Prostate gland (tissue), 2 donors: ENCODE results near the gene SSTR4. TPM values are rescaled to one million over a fixed set of nuclear protein-coding genes. Genes with fewer than 3 reads are reported as not detected.

Source experiments
- DNase-seq: peaks from one replicate; pipeline ENCODE4 v3.0.0-alpha.2; 2019; ENCODE audit warnings: low spot score
- H3K27ac ChIP-seq, 2 donors: fragments of 200-600 bp; sonication (generic); 2 replicates each; pipeline ENCODE4 v1.5.1; 2017 to 2019
- H3K27me3 ChIP-seq: fragments of 200-600 bp; sonication (generic); replicated peaks from 2 replicates; pipeline ENCODE4 v1.5.1; 2019; ENCODE audit not compliant: insufficient read depth
- H3K36me3 ChIP-seq, 2 donors: fragments of 200-600 bp; sonication (generic); 1 replicate in 1 of 2; 2 replicates in 1 of 2; pipeline versions ENCODE4 v1.5.1 to v1.8.1; 2017 to 2019
- H3K4me1 ChIP-seq: fragments of 200-600 bp; sonication (generic); replicated peaks from 2 replicates; pipeline ENCODE4 v1.5.1; 2019
- H3K4me3 ChIP-seq, 2 donors: fragments of 200-600 bp; sonication (generic); 2 replicates each; pipeline ENCODE4 v1.5.1; 2017 to 2019
- H3K9me3 ChIP-seq: fragments of 200-600 bp; sonication (generic); 2 replicates; pipeline ENCODE4 v1.5.1; 2017
- CTCF ChIP-seq, 4 experiments: fragments of 200-600 bp in 2 of 4; fragments of 450-650 bp in 2 of 4; sonication (generic) in 2 of 4; IDR thresholded peaks; 1 replicate in 3 of 4; 2 replicates in 1 of 4; pipeline ENCODE4 v1.5.1; 2016 to 2019; ENCODE audit warnings: antibody characterized with exemption in 4 of 4, mild to moderate bottlenecking in 2 of 4, moderate library complexity in 2 of 4
- POLR2A ChIP-seq: fragments of 450-650 bp; IDR thresholded peaks from one replicate; pipeline ENCODE4 v1.6.1; 2016; ENCODE audit warnings: antibody characterized with exemption, mild to moderate bottlenecking
- POLR2AphosphoS5 ChIP-seq: sonication (generic); formaldehyde crosslinking; IDR thresholded peaks from one replicate; pipeline ENCODE4 v1.6.1; 2017; ENCODE audit warnings: antibody characterized with exemption
- WGBS: methylation state at CpG from one replicate; pipeline ENCODE4 v1.1.5; 2018; 5-methylcytosine and 5-hydroxymethylcytosine counted together
- intact Hi-C: fragments of 100-400 bp; cut with DNase I; formaldehyde crosslinking; loops from one replicate; pipeline ENCODE4 v1.14.2; 2022
- total RNA-seq, 2 donors: library from RNA; depleted of rRNA; stranded (reverse); fragments of >200 nt; gene quantifications; one replicate each; pipeline ENCODE4 v1.1.0, GENCODE V29; 2016

SSTR4 gene
- total RNA-seq, 2 donors from 2014 or later: not detected

- H3K4me3 ChIP-seq: peak overlapping the region in 1 of 2 donors; percentile 14
- TF ChIP-seq POLR2A: no peak
- TF ChIP-seq CTCF (IDR thresholded peaks at IDR 0.05): no peak
- TF ChIP-seq POLR2AphosphoS5: no peak
These were observed 48.6 kb downstream of the SSTR4 start for GRCh38 chr20:23083553-23084220.

GRCh38 chr20:23084282-23084844, 49.3 kb downstream of the SSTR4 start:
- Histone ChIP-seq H3K36me3 (no peaks in the 10 kb centered on the region), H3K27ac (peak overlapping the region; percentile 57 to 60), H3K4me3 (peak overlapping the region in 1 of 2 donors; percentile 14), H3K4me1 (no peaks in the 10 kb centered on the region), H3K27me3 (no peaks in the 10 kb centered on the region), H3K9me3 (no peaks in the 10 kb centered on the region)
- DNase-seq: no peak
- WGBS: 91% methylated on average over 17 of the region's 17 CpGs
- intact Hi-C loops: no loop called here
- TF ChIP-seq POLR2AphosphoS5 (no peak), CTCF (IDR thresholded peaks at IDR 0.05) (no peak), POLR2A (no peak)

More at GRCh38 chr20:23083553-23084220, 48.6 kb downstream of the SSTR4 start:
- H3K36me3 ChIP-seq: no peaks in the 10 kb centered on the region
- peak overlapping the region; percentile 57 to 60 for H3K27ac ChIP-seq
- no peaks in the 10 kb centered on the region for H3K27me3 ChIP-seq
- intact Hi-C loops: no loop called here
- H3K9me3 ChIP-seq: no peaks in the 10 kb centered on the region
- 64% methylated on average over 15 of the region's 15 CpGs for WGBS
- DNase-seq: no peak
- no peaks in the 10 kb centered on the region for H3K4me1 ChIP-seq

GRCh38 chr20:23084845-23085365, 49.8 kb downstream of the SSTR4 start:
- WGBS: 65% methylated on average over 24 of the region's 24 CpGs
- H3K9me3 ChIP-seq: no peaks in the 10 kb centered on the region
- TF ChIP-seq POLR2AphosphoS5: no peak
- no peak for TF ChIP-seq CTCF (IDR thresholded peaks at IDR 0.05)
- TF ChIP-seq POLR2A: no peak
- DNase-seq: no peak
- no peaks in the 10 kb centered on the region for H3K27me3 ChIP-seq
- intact Hi-C loops: no loop called here
- H3K36me3 ChIP-seq: no peaks in the 10 kb centered on the region
- peak overlapping the region; percentile 57 to 60 for H3K27ac ChIP-seq
- no peaks in the 10 kb centered on the region for H3K4me1 ChIP-seq
- peak overlapping the region in 1 of 2 donors; percentile 14 for H3K4me3 ChIP-seq

DNA sequence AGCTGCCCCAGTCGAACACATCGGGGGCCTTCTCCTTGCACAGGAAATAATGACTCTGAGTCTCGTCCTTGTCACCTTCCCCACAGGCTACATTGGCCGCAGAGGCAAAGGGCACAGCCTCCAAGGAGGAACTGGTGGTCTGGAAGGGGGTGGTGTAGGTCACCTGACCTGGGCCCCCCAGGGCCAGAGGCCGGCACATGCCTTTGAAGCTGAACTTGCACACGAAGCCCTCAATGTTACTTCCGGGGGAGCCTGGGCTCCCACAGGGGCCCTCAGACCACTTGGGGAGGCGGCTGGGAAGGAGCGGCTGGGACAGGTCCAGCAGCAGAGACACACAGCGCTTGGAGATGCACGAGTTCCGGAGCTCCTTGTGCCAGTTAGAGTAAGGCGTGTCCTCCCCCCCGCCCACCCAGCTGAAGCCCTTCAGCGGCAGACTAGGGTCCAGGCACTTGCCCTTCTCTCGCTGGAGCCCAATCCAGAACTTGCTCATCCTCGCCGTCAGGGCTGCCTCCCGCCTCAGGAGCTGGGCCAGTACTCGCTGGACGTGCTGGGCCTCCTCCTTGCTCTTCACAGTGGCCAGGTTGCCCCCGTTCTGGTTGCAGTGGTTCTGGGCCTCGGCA, 50.4 kb downstream of the SSTR4 start:
- H3K36me3 ChIP-seq: no peaks in the 10 kb centered on the region
- intact Hi-C loops: no loop called here
- TF ChIP-seq POLR2A (no peak), CTCF (IDR thresholded peaks at IDR 0.05) (no peak), POLR2AphosphoS5 (no peak)

More for the DNA sequence above, 50.4 kb downstream of the SSTR4 start:
- no peaks in the 10 kb centered on the region for H3K9me3 ChIP-seq
- DNase-seq: no peak
- H3K4me3 ChIP-seq: peak overlapping the region; percentile 9 to 12
- no peaks in the 10 kb centered on the region for H3K4me1 ChIP-seq
- WGBS: 92% methylated on average over 23 of the region's 23 CpGs
- H3K27ac ChIP-seq: peak overlapping the region; percentile 42 to 57
- no peaks in the 10 kb centered on the region for H3K27me3 ChIP-seq
